MCF 10A (cell line): ENCODE measurements around the gene PCSK7. TPM values are rescaled to one million over a fixed set of nuclear protein-coding genes. Genes with fewer than 3 reads are reported as not detected.

Source experiments
- BruUV-seq: library from RNA; stranded (reverse); fragments of 400-500 nt; replicated peaks from 2 replicates; lab custom pipeline; 2021; lab: Mats Ljungman, UMichigan
- CTCF ChIA-PET: fragments of 300-600 bp; sonication (Branson Sonifier 250); formaldehyde crosslinking; extraction: SDS; loops from one replicate; lab custom pipeline; 2021; ENCODE audit warnings: antibody characterized with exemption, inconsistent platforms; lab: Yijun Ruan, JAX
- POLR2A ChIA-PET: fragments of 300-600, 350-650 bp; sonication (Branson Sonifier 250); formaldehyde crosslinking; extraction: SDS; loops from one replicate; lab custom pipeline; 2020; ENCODE audit warnings: antibody characterized with exemption, inconsistent platforms; lab: Yijun Ruan, JAX
- DNase-seq: peaks from one replicate; pipeline ENCODE4 v3.0.0-alpha.2; 2018; ENCODE audit not compliant: unreplicated experiment
- H3K27ac Mint-ChIP-seq: one replicate; pipeline ENCODE4 v1.8.0; 2022; ENCODE audit warnings: mild to moderate bottlenecking, low read depth, mixed read lengths; ENCODE audit not compliant: unreplicated experiment
- H3K27me3 Mint-ChIP-seq: one replicate; pipeline ENCODE4 v1.8.0; 2022; ENCODE audit warnings: mixed read lengths; ENCODE audit not compliant: insufficient read depth, unreplicated experiment
- H3K36me3 Mint-ChIP-seq: one replicate; pipeline ENCODE4 v1.8.0; 2022; ENCODE audit warnings: mild to moderate bottlenecking, moderate library complexity, mixed read lengths; ENCODE audit not compliant: insufficient read depth, unreplicated experiment
- H3K4me1 Mint-ChIP-seq: one replicate; pipeline ENCODE4 v1.8.0; 2022; ENCODE audit warnings: mixed read lengths; ENCODE audit not compliant: insufficient read depth, unreplicated experiment
- H3K4me3 Mint-ChIP-seq: one replicate; pipeline ENCODE4 v1.8.0; 2022; ENCODE audit warnings: mild to moderate bottlenecking, moderate library complexity, mixed read lengths; ENCODE audit not compliant: unreplicated experiment
- H3K9me3 Mint-ChIP-seq: one replicate; pipeline ENCODE4 v1.8.0; 2022; ENCODE audit warnings: mixed read lengths; ENCODE audit not compliant: unreplicated experiment
- intact Hi-C: fragments of 100-400 bp; cut with micrococcal nuclease; formaldehyde crosslinking; loops from 2 replicates; pipeline ENCODE4 v1.14.1; 2022
- total RNA-seq: library from RNA; stranded (reverse); gene quantifications from 2 replicates; pipeline ENCODE4 v1.2.3, GENCODE V29; 2022
- TF ChIP-seq, protein P1 (sequence below): fragments of 200-600 bp; IDR thresholded peaks from one replicate; pipeline ENCODE4 v1.8.0; 2022; ENCODE audit warnings: antibody characterized with exemption, mild to moderate bottlenecking; ENCODE audit not compliant: unreplicated experiment

The PCSK7 gene
- total RNA-seq, 1 experiment from 2014 or later, result 58.6 TPM

DNA sequence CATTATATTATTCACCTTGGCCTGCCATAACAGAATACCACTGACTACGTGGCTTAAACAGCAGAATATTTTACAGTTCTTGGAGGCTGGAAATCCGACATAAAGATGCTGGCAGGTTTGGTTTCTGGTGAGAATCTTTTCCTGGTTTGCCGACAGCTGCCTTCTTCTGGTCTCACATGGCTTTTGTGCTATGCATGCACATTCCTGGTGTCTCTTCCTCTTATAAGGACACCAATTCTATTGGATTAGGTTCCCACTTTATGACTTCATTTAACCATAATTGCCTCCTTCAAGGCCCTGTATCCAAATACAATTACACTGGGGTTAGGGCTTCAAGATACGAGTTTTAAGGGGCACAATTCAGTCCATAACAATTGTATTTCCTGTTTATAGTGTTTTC is 17.7 kb upstream of the PCSK7 start:
- ChIA-PET CTCF (no interaction called here), POLR2A (no interaction called here)
- no TSS peak for BruUV-seq
- Mint-ChIP-seq H3K4me1 (no peaks in the 10 kb centered on the region), H3K36me3 (peaks cover 64% of the 10 kb centered on the region), H3K27ac (no peak overlapping the region), H3K27me3 (no peaks in the 10 kb centered on the region), H3K4me3 (no peak overlapping the region), H3K9me3 (no peaks in the 10 kb centered on the region)
- TF ChIP-seq, protein P1, sequence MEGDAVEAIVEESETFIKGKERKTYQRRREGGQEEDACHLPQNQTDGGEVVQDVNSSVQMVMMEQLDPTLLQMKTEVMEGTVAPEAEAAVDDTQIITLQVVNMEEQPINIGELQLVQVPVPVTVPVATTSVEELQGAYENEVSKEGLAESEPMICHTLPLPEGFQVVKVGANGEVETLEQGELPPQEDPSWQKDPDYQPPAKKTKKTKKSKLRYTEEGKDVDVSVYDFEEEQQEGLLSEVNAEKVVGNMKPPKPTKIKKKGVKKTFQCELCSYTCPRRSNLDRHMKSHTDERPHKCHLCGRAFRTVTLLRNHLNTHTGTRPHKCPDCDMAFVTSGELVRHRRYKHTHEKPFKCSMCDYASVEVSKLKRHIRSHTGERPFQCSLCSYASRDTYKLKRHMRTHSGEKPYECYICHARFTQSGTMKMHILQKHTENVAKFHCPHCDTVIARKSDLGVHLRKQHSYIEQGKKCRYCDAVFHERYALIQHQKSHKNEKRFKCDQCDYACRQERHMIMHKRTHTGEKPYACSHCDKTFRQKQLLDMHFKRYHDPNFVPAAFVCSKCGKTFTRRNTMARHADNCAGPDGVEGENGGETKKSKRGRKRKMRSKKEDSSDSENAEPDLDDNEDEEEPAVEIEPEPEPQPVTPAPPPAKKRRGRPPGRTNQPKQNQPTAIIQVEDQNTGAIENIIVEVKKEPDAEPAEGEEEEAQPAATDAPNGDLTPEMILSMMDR, result no peak
- no peak for DNase-seq
- intact Hi-C loops, result no loop called here

DNA sequence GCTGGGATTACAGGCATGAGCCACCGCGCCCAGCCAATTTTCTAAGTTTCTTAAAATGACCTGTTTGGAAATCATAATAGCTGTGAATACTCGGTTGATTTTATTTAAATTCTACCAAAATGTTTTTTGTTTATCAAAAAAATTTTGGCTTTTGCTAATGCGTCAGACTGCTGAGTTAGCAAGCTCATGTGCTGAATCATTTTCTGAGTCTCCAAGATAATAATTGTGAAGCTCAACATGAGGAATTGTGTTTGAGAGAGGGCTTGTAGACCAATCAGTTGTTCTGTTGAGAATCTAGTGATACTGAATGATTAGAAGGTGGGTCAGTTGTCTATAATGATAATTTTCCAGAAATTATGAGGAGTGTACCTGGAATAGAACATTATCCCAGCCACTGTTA is 16.5 kb upstream of the PCSK7 start:
- TF ChIP-seq, protein P1, result no peak
- H3K27ac Mint-ChIP-seq, result no peak overlapping the region
- no peak overlapping the region for H3K4me3 Mint-ChIP-seq
- POLR2A ChIA-PET, result no interaction called here
- no TSS peak for BruUV-seq
- H3K9me3 Mint-ChIP-seq, result no peaks in the 10 kb centered on the region
- intact Hi-C loops, result no loop called here
- CTCF ChIA-PET, result interaction anchor here (0.9 kb wide), 1 partner anchor 9 kb away, joined by 4 read pairs; no protein-coding TSS in a partner anchor
- no peaks in the 10 kb centered on the region for H3K4me1 Mint-ChIP-seq
- no peak for DNase-seq
- peaks cover 75% of the 10 kb centered on the region for H3K36me3 Mint-ChIP-seq
- H3K27me3 Mint-ChIP-seq, result no peaks in the 10 kb centered on the region

DNA sequence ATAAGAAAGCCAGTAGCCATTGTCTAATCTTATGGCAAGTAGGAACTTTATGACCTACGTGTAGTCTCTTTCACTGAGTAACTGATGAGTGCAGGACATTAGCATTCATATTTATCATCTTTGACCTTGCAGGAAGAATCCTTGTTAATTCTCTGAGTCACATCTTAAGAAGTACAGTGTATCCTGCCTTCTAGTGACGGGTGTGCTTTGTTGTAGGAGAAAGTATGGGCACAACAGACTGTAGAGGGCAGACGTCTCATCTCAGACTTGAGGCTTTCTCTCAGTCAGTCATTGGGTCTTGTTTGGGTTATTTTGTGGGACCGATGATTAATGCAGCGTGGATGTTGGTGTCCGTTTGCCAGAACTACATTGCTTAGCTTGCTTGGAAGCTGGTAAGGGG is 7.4 kb upstream of the PCSK7 start:
- peaks cover 54% of the 10 kb centered on the region for H3K36me3 Mint-ChIP-seq
- ChIA-PET CTCF (interaction anchor here (0.6 to 1.5 kb wide), 5 partner anchors 9 to 93 kb away, joined by 3 to 4 read pairs (median 4); no protein-coding TSS in a partner anchor), POLR2A (interaction anchor here (2.6 kb wide), 1 partner anchor 89 kb away, joined by 5 read pairs; no protein-coding TSS in a partner anchor)
- peak; percentile 77 for DNase-seq
- H3K27ac Mint-ChIP-seq, result no peak overlapping the region
- BruUV-seq, result no TSS peak
- H3K4me1 Mint-ChIP-seq, result peaks cover 11% of the 10 kb centered on the region
- TF ChIP-seq, protein P1, result no peak
- H3K4me3 Mint-ChIP-seq, result no peak overlapping the region
- no peaks in the 10 kb centered on the region for H3K9me3 Mint-ChIP-seq
- intact Hi-C loops, result loop anchor here (10.0 kb wide), 2 partner anchors 146 to 576 kb away; no protein-coding TSS in a partner anchor
- H3K27me3 Mint-ChIP-seq, result no peaks in the 10 kb centered on the region

DNA sequence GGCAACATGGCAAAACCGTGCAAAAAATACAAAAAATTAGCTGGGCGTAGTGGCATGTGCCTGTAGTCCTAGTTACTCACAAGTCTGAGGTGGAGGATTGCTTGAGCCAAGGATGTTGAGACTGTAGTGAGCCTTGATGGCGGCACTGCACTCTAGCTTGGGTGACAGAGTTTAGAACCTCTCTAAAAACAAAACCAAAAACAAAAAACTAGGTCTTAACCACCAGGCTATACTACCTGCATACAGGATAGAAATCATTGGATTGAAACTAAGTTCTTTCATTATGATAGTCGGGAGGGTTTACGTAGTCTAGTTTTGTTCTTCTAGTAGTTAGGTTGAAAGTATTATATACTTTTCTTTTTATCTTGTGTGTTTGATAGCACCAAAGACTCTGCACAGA is 6.3 kb upstream of the PCSK7 start:
- BruUV-seq, result no TSS peak

More for the DNA sequence above, 6.3 kb upstream of the PCSK7 start:
- ChIA-PET CTCF (interaction anchor here (0.7 kb wide), 1 partner anchor 11 kb away, joined by 4 read pairs; no protein-coding TSS in a partner anchor), POLR2A (interaction anchor here (2.6 kb wide), 1 partner anchor 90 kb away, joined by 5 read pairs; no protein-coding TSS in a partner anchor)
- Mint-ChIP-seq H3K27ac (no peak overlapping the region), H3K4me3 (no peak overlapping the region), H3K27me3 (no peaks in the 10 kb centered on the region), H3K4me1 (peaks cover 15% of the 10 kb centered on the region), H3K36me3 (peaks cover 43% of the 10 kb centered on the region), H3K9me3 (no peaks in the 10 kb centered on the region)
- no peak for DNase-seq
- TF ChIP-seq, protein P1, result no peak
- intact Hi-C loops, result loop anchor here (10.0 kb wide), 2 partner anchors 147 to 577 kb away; no protein-coding TSS in a partner anchor
